K562 (cell line): ENCODE measurements around the gene CTDSP2. TPM values are rescaled to one million over a fixed set of nuclear protein-coding genes. Genes with fewer than 3 reads are reported as not detected.

Source experiments
- ATAC-seq: fragments of 200-7000 bp; cut with Tn5 transposase; 3 replicates; pipeline ENCODE4 v1.9.1; 2020; ENCODE audit warnings: moderate library complexity
- BruUV-seq: library from RNA; stranded (reverse); fragments of 400-500 nt; replicated peaks from 2 replicates; lab custom pipeline; 2021; lab: Mats Ljungman, UMichigan
- CTCF ChIA-PET: fragments of 300-600 bp; formaldehyde crosslinking; extraction: SDS; loops from one replicate; lab custom pipeline; 2021; ENCODE audit warnings: low intra/inter-chr PET ratio; lab: Yijun Ruan, JAX
- POLR2A ChIA-PET: fragments of 300-600, 350-650 bp; sonication (Branson Sonifier 250); formaldehyde crosslinking; extraction: SDS; loops from one replicate; lab custom pipeline; 2021; ENCODE audit warnings: antibody characterized with exemption, inconsistent platforms; lab: Yijun Ruan, JAX
- DNase-seq, 4 experiments: peaks; one replicate each; pipeline versions ENCODE4 v3.0.0 to v3.0.0-alpha.2; 2011 to 2018; ENCODE audit warnings: low spot score in 3 of 4, mixed read lengths in 3 of 4; ENCODE audit errors: extremely low read depth in 1 of 4
- FAIRE-seq: peaks from 2 replicates; lab custom pipeline; 2011; peaks lifted over from hg19 to GRCh38; lab: Jason Lieb, UNC
- H2AFZ ChIP-seq: 2 replicates; pipeline ENCODE4 v1.6.0; 2011; ENCODE audit warnings: low read depth, low read length, control low read depth, inconsistent platforms
- H3K27ac ChIP-seq: fragments of 200-600 bp; 3 replicates; pipeline ENCODE4 v1.8.0; 2011; ENCODE audit warnings: low read depth, mild to moderate bottlenecking, control low read depth, inconsistent platforms, low read length, moderate library complexity, mixed read lengths; ENCODE audit errors: extremely low read depth
- H3K27me3 ChIP-seq, 2 experiments: fragments of 300-600 bp in 1 of 2; 2 replicates in 1 of 2; 3 replicates in 1 of 2; pipeline versions ENCODE4 v1.6.0 to v1.8.0; 2011; ENCODE audit warnings: inconsistent platforms in 2 of 2, low read length in 2 of 2, mild to moderate bottlenecking in 1 of 2, mixed read lengths in 1 of 2, moderate library complexity in 1 of 2; ENCODE audit not compliant: control insufficient read depth in 2 of 2, insufficient read depth in 2 of 2
- H3K36me3 ChIP-seq: fragments of 300-600 bp; 3 replicates; pipeline ENCODE4 v1.8.0; 2011; ENCODE audit warnings: mild to moderate bottlenecking, low read length, inconsistent platforms; ENCODE audit not compliant: control insufficient read depth, insufficient read depth
- H3K4me1 ChIP-seq, 2 experiments: fragments of 200-600 bp in 1 of 2; replicated peaks in 1 of 2; 2 replicates in 1 of 2; 3 replicates in 1 of 2; pipeline versions ENCODE4 v1.5.1 to v1.8.0; 2011; ENCODE audit warnings: inconsistent platforms in 2 of 2, low read length in 2 of 2, mild to moderate bottlenecking in 1 of 2, mixed read lengths in 1 of 2, moderate library complexity in 1 of 2; ENCODE audit not compliant: control insufficient read depth in 2 of 2, insufficient read depth in 2 of 2
- H3K4me2 ChIP-seq: 2 replicates; pipeline ENCODE4 v1.6.1; 2011; ENCODE audit warnings: low read length, control low read depth, inconsistent platforms, mixed read lengths; ENCODE audit not compliant: insufficient read depth
- H3K4me3 ChIP-seq: fragments of 200-600 bp; sonication (generic), shearing (Covaris generic); 2 replicates; pipeline ENCODE4 v1.5.1; 2016; ENCODE audit warnings: control low read depth, inconsistent platforms
- H3K79me2 ChIP-seq: fragments of 200-600 bp; 3 replicates; pipeline ENCODE4 v1.8.0; 2011; ENCODE audit warnings: low read length, inconsistent platforms; ENCODE audit not compliant: control insufficient read depth, insufficient read depth
- H3K9ac ChIP-seq, 2 experiments: 2 replicates each; pipeline versions ENCODE4 v1.6.0 to v1.6.1; 2011; ENCODE audit warnings: low read depth in 2 of 2, low read length in 2 of 2, control low read depth in 1 of 2, inconsistent platforms in 1 of 2, mild to moderate bottlenecking in 1 of 2, mixed read lengths in 1 of 2; ENCODE audit not compliant: insufficient read depth in 1 of 2
- H3K9me1 ChIP-seq: one replicate; pipeline ENCODE4 v1.6.0; 2011; ENCODE audit warnings: inconsistent platforms, mild to moderate bottlenecking, low read length, moderate library complexity; ENCODE audit not compliant: control insufficient read depth, insufficient read depth
- H3K9me3 ChIP-seq: replicated peaks from 2 replicates; pipeline ENCODE4 v1.5.1; 2011; ENCODE audit warnings: low read depth, low read length, inconsistent platforms; ENCODE audit not compliant: control insufficient read depth, insufficient read depth
- H4K20me1 ChIP-seq: replicated peaks from 2 replicates; pipeline ENCODE4 v1.6.1; 2011; ENCODE audit warnings: low read length, inconsistent platforms, mixed read lengths; ENCODE audit not compliant: control insufficient read depth, insufficient read depth
- CEBPG ChIP-seq, 3 experiments: fragments of 200-800 bp in 1 of 3; sonication (Bioruptor generic) in 1 of 3; sonication (generic) in 1 of 3; formaldehyde crosslinking in 1 of 3; IDR thresholded peaks in 2 of 3; conservative IDR thresholded peaks in 1 of 3; 2 replicates each; pipeline versions ENCODE4 v1.6.1 to v1.8.0; 2016 to 2022; ENCODE audit warnings: missing compliant biosample characterization in 2 of 3, missing genetic modification characterization in 2 of 3, mild to moderate bottlenecking in 1 of 3, missing genetic modification reagents in 1 of 3
- RBM34 ChIP-seq: fragments of 200-400 bp; formaldehyde crosslinking; IDR thresholded peaks from 2 replicates; pipeline ENCODE4 v1.6.1; 2018; ENCODE audit warnings: low read length, borderline replicate concordance; ENCODE audit not compliant: insufficient read depth
- WGBS: fragments of 100-300 bp; shearing (Covaris generic); methylation state at CpG from one replicate; pipeline ENCODE4 v1.1.6; 2016; ENCODE audit warnings: low coverage, mixed read lengths; ENCODE audit not compliant: insufficient coverage; ENCODE audit errors: missing lambda C conversion rate; 5-methylcytosine and 5-hydroxymethylcytosine counted together
- in situ Hi-C: fragments of 300-500 bp; cut with MboI; formaldehyde crosslinking; loops from 4 replicates; pipeline ENCODE4 v1.15.0; 2018; ENCODE audit warnings: inconsistent platforms, mixed read lengths
- intact Hi-C: fragments of 100-400 bp; cut with micrococcal nuclease; formaldehyde crosslinking; loops from 2 replicates; pipeline ENCODE4 v1.14.2; 2022
- polyA plus RNA-seq, 8 experiments: library from polyadenylated mRNA; depleted of rRNA in 4 of 8; stranded (reverse) in 5 of 8; unstranded in 3 of 8; fragments of >200 nt; fragmentation: Nextera tagmentation in 2 of 8; fragmentation: Illumina TruSeq in 1 of 8; extraction: Ambion mirVana in 2 of 8; extraction: Trizol in 1 of 8; gene quantifications; 2 replicates each; pipeline versions ENCODE4 v1.2.1 to v1.2.3, GENCODE V29; 2011 to 2014; ENCODE audit warnings: inconsistent platforms in 1 of 8, missing spikeins in 1 of 8
- total RNA-seq, 7 experiments: library from RNA; depleted of rRNA in 6 of 7; stranded (reverse); fragments of >200 nt in 6 of 7; fragmentation: Illumina TruSeq in 2 of 7; extraction: Trizol in 2 of 7; gene quantifications; 2 replicates each; pipeline versions ENCODE4 v1.2.1 to v1.2.3, GENCODE V29; 2011 to 2021; ENCODE audit warnings: low replicate concordance in 1 of 7

The CTDSP2 gene
- total and polyA plus RNA-seq, 9 of the 15 experiments (the other 6 are each of a cell fraction or from before 2014, with no cell fraction given): 20.4 to 108 (median 47.7) TPM

DNA sequence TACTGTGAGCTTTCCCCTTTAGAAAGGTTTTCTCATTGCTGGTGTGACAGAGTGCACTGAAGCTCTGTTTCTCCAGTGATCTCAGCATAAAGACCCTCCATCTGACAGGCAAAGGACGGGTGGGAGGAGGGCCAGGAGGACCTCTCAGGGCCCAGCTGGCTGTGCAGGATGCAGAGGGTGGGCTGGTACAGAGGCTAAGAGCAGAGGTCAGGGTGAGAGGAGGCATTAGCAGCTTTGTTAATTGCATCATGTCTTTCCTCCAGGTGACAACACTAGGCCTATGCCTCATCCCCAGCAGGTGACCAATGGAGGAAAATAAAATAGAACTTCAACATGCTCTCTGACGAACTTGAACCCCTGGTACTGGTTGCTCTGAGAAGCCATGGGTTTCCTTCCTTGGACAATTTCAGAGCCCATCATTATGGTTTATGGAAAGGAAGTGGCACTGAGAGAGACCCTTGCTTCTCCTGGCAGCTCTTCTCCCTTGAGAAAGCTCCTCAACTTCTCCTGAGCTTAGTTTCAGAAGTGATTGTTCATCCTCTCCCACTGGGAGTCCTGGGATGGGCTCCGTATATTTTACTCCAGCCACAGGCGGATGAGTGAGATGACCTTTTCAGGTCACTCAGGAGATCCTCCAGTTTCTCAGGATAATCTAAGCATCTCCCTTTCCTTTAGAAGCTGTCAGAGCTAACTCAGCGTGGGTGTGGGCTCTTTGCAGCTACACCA lies 49.0 kb upstream of the CTDSP2 start:
- Histone ChIP-seq H3K36me3 (no peaks in the 10 kb centered on the region), H3K4me1 (peaks cover 32 to 38% of the 10 kb centered on the region in 2 experiments), H3K27me3 (no peaks in the 10 kb centered on the region), H3K9me3 (no peaks in the 10 kb centered on the region), H3K4me2 (no peak overlapping the region), H2AFZ (no peak overlapping the region), H3K9me1 (no peaks in the 10 kb centered on the region), H4K20me1 (no peaks in the 10 kb centered on the region), H3K27ac (no peak overlapping the region), H3K79me2 (no peaks in the 10 kb centered on the region), H3K4me3 (no peak overlapping the region), H3K9ac (no peak overlapping the region)
- BruUV-seq: no TSS peak
- ATAC-seq (no peak), FAIRE-seq (no peak), DNase-seq (no peak)
- intact Hi-C loops (no loop called here), in situ Hi-C loops (no loop called here)
- WGBS: 32% methylated on average over 5 of the region's 5 CpGs
- ChIA-PET POLR2A (interaction anchor here (1.1 to 2.3 kb wide), 5 partner anchors 9 to 63 kb away, joined by 3 to 9 read pairs (median 6); no protein-coding TSS in a partner anchor), CTCF (interaction anchor here (1.1 kb wide), 1 partner anchor 65 kb away, joined by 4 read pairs; no protein-coding TSS in a partner anchor)
- TF ChIP-seq CEBPG (CRISPR knock-in tag; IDR thresholded peaks at IDR 0.05) (peak; percentile 39; the same call in 1 of the 2 replicates), CEBPG (tag; conservative IDR thresholded peaks at IDR 0.05 in 1 of 2, IDR thresholded peaks at IDR 0.05 in 1 of 2) (no peak), RBM34 (no peak)
